Middle frontal gyrus (tissue), 1 donor: Measurements from ENCODE around the gene SMNDC1.

Experiments used
- DNase-seq: peaks from one replicate; pipeline ENCODE4 v3.0.0-alpha.2; 2015; ENCODE audit warnings: low spot score; ENCODE audit errors: extremely low spot score

Gene SMNDC1

GRCh38 chr10:110327262-110327914 lies 22.7 kb upstream of the SMNDC1 start:
- no peak for DNase-seq

GRCh38 chr10:110326351-110327032 lies 21.8 kb upstream of the SMNDC1 start:
- DNase-seq, result no peak

GRCh38 chr10:110324805-110325280 lies 20.1 kb upstream of the SMNDC1 start:
- DNase-seq, result no peak

- no peak for DNase-seq
Observed at GRCh38 chr10:110324201-110324804, 19.6 kb upstream of the SMNDC1 start.

GRCh38 chr10:110323503-110323902 lies 18.8 kb upstream of the SMNDC1 start:
- DNase-seq, result no peak

GRCh38 chr10:110321869-110322620 lies 17.3 kb upstream of the SMNDC1 start:
- DNase-seq, result no peak

- no peak for DNase-seq
Observed at GRCh38 chr10:110317866-110318850, 13.4 kb upstream of the SMNDC1 start.

GRCh38 chr10:110313674-110314073 lies 9.0 kb upstream of the SMNDC1 start:
- no peak for DNase-seq

- no peak for DNase-seq
Observed at GRCh38 chr10:110312206-110312605, 7.5 kb upstream of the SMNDC1 start.

GRCh38 chr10:110311357-110311949 lies 6.7 kb upstream of the SMNDC1 start:
- peak; percentile 18 for DNase-seq

GRCh38 chr10:110310741-110311140 lies 6.0 kb upstream of the SMNDC1 start:
- DNase-seq, result no peak

- no peak for DNase-seq
Observed at GRCh38 chr10:110307805-110308204, 3.1 kb upstream of the SMNDC1 start.

GRCh38 chr10:110306452-110306768 lies 1.7 kb upstream of the SMNDC1 start:
- no peak for DNase-seq

GRCh38 chr10:110305767-110306451 lies 1.2 kb upstream of the SMNDC1 start:
- peak; percentile 23 for DNase-seq

- DNase-seq, result no peak
Observed at GRCh38 chr10:110304394-110304779, 333 bp downstream of the SMNDC1 start.

GRCh38 chr10:110303681-110304080 lies 1.0 kb downstream of the SMNDC1 start:
- DNase-seq, result no peak

GRCh38 chr10:110300486-110300986 lies 4.2 kb downstream of the SMNDC1 start:
- no peak for DNase-seq

- DNase-seq, result no peak
Observed at GRCh38 chr10:110296966-110297365, 7.8 kb downstream of the SMNDC1 start.

- no peak for DNase-seq
Observed at GRCh38 chr10:110286841-110287240, 17.9 kb downstream of the SMNDC1 start.

GRCh38 chr10:110285501-110285900 lies 19.2 kb downstream of the SMNDC1 start:
- no peak for DNase-seq
